ENCODE data around the gene STAG1. TPM values are rescaled to one million over a fixed set of nuclear protein-coding genes. Genes with fewer than 3 reads are reported as not detected.

STAG1 gene
- total RNA-seq, 4 donors from 2014 or later: 48.6 to 71.2 (median 58.2) TPM

DNA sequence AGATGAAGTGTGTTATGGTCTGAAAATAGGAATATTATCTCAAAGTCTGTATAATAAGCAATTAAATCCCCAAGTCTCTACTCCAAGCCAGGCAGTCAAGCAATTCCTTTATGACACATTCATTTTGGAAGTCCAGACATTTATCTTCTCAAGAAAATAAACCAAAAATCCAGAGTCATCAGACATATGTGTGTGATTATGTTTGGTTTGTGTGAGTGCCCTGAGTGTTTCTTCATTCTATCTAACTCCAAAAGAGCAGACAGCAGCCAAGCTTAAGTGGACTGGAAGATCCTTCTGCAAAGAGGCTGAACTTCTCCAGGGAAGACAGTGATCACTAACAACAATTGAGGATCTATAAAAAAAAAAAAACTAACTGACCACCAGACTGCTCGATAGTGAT is 239.8 kb downstream of the STAG1 start:
- no peak overlapping the region for H3K4me3 ChIP-seq
- TF ChIP-seq EP300 (IDR thresholded peaks at IDR 0.05) (no peak), POLR2A (IDR thresholded peaks at IDR 0.05) (no peak)
- TF ChIP-seq, protein P1, sequence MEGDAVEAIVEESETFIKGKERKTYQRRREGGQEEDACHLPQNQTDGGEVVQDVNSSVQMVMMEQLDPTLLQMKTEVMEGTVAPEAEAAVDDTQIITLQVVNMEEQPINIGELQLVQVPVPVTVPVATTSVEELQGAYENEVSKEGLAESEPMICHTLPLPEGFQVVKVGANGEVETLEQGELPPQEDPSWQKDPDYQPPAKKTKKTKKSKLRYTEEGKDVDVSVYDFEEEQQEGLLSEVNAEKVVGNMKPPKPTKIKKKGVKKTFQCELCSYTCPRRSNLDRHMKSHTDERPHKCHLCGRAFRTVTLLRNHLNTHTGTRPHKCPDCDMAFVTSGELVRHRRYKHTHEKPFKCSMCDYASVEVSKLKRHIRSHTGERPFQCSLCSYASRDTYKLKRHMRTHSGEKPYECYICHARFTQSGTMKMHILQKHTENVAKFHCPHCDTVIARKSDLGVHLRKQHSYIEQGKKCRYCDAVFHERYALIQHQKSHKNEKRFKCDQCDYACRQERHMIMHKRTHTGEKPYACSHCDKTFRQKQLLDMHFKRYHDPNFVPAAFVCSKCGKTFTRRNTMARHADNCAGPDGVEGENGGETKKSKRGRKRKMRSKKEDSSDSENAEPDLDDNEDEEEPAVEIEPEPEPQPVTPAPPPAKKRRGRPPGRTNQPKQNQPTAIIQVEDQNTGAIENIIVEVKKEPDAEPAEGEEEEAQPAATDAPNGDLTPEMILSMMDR (IDR thresholded peaks at IDR 0.05): no peak
- peaks cover 0 to 16% (median 0%) of the 10 kb centered on the region in 3 donors for H3K36me3 ChIP-seq
- peak overlapping the region in 1 of 4 donors; percentile 57 for H3K27ac ChIP-seq
- DNase-seq (ENCODE audit: low spot score in 2 of 2): no peak
- no peaks in the 10 kb centered on the region for H3K27me3 ChIP-seq
- H3K4me1 ChIP-seq: peaks cover 0 to 19% (median 2%) of the 10 kb centered on the region in 4 donors
- WGBS, 2 donors: 61 to 75% methylated on average over 1 of the region's 1 CpG
- H3K9me3 ChIP-seq: no peaks in the 10 kb centered on the region

- DNase-seq (ENCODE audit: low spot score in 2 of 2): no peak
- 76 to 82% methylated on average over 1 of the region's 1 CpG for WGBS, 2 donors
- TF ChIP-seq POLR2A (IDR thresholded peaks at IDR 0.05): no peak
- TF ChIP-seq EP300 (IDR thresholded peaks at IDR 0.05): no peak
- TF ChIP-seq, protein P1 (IDR thresholded peaks at IDR 0.05): no peak
- Histone ChIP-seq H3K36me3 (peaks cover 0 to 23% (median 0%) of the 10 kb centered on the region in 3 donors), H3K9me3 (no peaks in the 10 kb centered on the region), H3K27ac (no peak overlapping the region), H3K27me3 (no peaks in the 10 kb centered on the region), H3K4me1 (peaks cover 0 to 14% (median 0%) of the 10 kb centered on the region in 4 donors), H3K4me3 (no peak overlapping the region)
Observed at GRCh38 chr3:136505676-136506075, 246.5 kb downstream of the STAG1 start.

DNA sequence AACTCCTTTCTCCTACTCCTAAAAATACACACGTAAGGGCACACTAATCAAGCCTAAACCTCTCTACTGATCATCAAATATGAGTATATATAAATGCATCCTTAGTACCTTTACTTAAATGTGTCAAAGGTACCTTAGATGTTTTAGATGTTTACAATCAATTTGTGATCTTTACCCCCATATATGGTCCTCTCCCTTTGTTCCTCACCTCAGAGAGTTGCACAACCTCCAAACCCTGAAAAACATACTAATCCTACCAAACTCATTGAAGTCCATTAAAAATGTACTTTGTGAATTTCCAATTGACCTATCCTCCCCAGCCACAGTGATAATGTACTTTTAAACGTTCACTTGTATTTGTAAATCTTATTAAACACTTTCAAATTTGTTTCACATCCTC is 249.1 kb downstream of the STAG1 start:
- H3K27me3 ChIP-seq: no peaks in the 10 kb centered on the region
- DNase-seq (ENCODE audit: low spot score in 2 of 2): no peak
- WGBS, 2 donors: 89 to 91% methylated on average over 2 of the region's 2 CpGs
- H3K4me3 ChIP-seq: no peak overlapping the region
- TF ChIP-seq POLR2A (IDR thresholded peaks at IDR 0.05): no peak
- TF ChIP-seq EP300 (IDR thresholded peaks at IDR 0.05): no peak
- TF ChIP-seq, protein P1 (IDR thresholded peaks at IDR 0.05): no peak
- no peak overlapping the region for H3K27ac ChIP-seq
- peaks cover 0 to 14% (median 0%) of the 10 kb centered on the region in 4 donors for H3K4me1 ChIP-seq
- H3K9me3 ChIP-seq: no peaks in the 10 kb centered on the region
- peaks cover 0 to 26% (median 0%) of the 10 kb centered on the region in 3 donors for H3K36me3 ChIP-seq

DNA sequence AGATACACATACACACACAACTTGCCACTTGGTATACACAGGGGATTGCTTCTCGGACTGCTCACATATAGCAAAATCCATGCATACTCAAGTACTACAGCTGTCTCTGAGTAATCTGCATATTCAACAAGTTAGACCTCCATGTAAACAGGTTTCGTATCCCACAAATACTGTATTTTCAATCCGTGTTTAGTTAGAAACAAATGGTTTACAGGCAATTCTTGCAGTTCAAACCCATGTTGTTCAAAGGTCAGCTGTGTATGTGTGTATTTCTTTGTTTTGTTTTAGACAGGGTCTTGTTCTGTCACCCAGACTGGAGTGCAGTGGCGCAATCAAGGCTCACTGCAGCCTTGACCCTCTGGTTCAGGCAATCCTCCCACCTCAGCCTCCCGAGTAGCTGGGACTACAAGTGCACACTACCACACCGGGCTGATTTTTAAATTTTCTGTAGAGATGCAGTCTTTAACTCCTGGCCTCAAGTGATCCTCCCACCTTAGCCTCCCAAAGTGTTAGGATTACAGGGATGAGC is 253.2 kb downstream of the STAG1 start:
- no peak overlapping the region for H3K27ac ChIP-seq
- TF ChIP-seq POLR2A (IDR thresholded peaks at IDR 0.05) (no peak), EP300 (IDR thresholded peaks at IDR 0.05) (no peak)
- TF ChIP-seq, protein P1 (IDR thresholded peaks at IDR 0.05): no peak
- no peaks in the 10 kb centered on the region for H3K27me3 ChIP-seq
- peaks cover 0 to 11% (median 0%) of the 10 kb centered on the region in 4 donors for H3K9me3 ChIP-seq
- no peak for DNase-seq (ENCODE audit: low spot score in 2 of 2)
- 63 to 67% methylated on average over 6 of the region's 6 CpGs for WGBS, 2 donors
- no peaks in the 10 kb centered on the region for H3K4me1 ChIP-seq
- no peak overlapping the region for H3K4me3 ChIP-seq
- H3K36me3 ChIP-seq: peaks cover 0 to 51% (median 0%) of the 10 kb centered on the region in 3 donors

GRCh38 chr3:136495213-136495612 is 257.0 kb downstream of the STAG1 start:
- no peaks in the 10 kb centered on the region for H3K4me1 ChIP-seq
- 95 to 96% methylated on average over 4 of the region's 4 CpGs for WGBS, 2 donors
- no peaks in the 10 kb centered on the region for H3K27me3 ChIP-seq
- no peak overlapping the region for H3K27ac ChIP-seq
- H3K4me3 ChIP-seq: no peak overlapping the region
- peaks cover 0 to 61% (median 0%) of the 10 kb centered on the region in 3 donors for H3K36me3 ChIP-seq
- TF ChIP-seq, protein P1 (IDR thresholded peaks at IDR 0.05): no peak
- TF ChIP-seq EP300 (IDR thresholded peaks at IDR 0.05): no peak
- TF ChIP-seq POLR2A (IDR thresholded peaks at IDR 0.05): no peak
- peaks cover 0 to 14% (median 0%) of the 10 kb centered on the region in 4 donors for H3K9me3 ChIP-seq
- no peak for DNase-seq (ENCODE audit: low spot score in 2 of 2)

Measured in tibial nerve (tissue), 4 donors.